ENCODE data around the gene SAT1.
A peak's percentile ranks its signal among the peaks of the same experiment; 100 is the strongest.

Gene SAT1

DNA sequence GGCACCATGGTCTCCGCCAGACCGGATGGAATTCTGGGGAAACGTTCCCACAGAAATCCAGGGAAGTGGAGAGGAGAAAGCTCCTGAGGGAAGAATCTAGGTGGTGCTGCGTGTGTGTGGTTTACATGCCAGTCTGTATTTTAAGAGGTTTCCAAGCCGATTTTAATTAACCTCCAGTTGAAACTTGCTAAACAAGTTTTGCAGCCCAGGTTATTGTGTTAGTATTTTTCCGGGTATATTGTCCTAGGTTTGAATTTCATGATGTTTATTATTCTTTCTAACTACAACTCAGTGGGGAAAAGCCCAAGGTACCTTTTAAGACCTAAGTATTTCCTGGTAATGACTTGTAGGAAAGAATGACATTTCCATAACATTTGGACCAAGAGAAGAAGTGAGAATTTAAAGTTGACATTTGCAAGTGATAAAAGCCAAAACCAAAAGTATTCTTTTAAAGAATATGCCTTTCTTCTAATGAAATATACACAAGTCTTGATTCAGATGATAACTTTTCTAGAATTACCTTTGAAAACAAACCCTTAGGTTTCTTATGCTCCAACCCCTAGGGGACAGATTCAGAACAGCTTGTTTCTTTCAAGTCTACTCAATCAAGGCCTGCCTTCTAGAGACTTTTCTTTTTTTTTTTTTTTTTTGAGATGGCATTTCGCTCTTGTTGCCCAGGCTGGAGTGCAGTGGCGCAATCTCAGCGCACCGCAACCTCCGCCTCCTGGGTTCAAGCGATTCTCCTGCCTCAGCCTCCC, 14.6 kb downstream of the SAT1 start:
- peak overlapping the region; percentile 92 for H3K27ac ChIP-seq
- TF ChIP-seq, protein P1, sequence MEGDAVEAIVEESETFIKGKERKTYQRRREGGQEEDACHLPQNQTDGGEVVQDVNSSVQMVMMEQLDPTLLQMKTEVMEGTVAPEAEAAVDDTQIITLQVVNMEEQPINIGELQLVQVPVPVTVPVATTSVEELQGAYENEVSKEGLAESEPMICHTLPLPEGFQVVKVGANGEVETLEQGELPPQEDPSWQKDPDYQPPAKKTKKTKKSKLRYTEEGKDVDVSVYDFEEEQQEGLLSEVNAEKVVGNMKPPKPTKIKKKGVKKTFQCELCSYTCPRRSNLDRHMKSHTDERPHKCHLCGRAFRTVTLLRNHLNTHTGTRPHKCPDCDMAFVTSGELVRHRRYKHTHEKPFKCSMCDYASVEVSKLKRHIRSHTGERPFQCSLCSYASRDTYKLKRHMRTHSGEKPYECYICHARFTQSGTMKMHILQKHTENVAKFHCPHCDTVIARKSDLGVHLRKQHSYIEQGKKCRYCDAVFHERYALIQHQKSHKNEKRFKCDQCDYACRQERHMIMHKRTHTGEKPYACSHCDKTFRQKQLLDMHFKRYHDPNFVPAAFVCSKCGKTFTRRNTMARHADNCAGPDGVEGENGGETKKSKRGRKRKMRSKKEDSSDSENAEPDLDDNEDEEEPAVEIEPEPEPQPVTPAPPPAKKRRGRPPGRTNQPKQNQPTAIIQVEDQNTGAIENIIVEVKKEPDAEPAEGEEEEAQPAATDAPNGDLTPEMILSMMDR (conservative IDR thresholded peaks at IDR 0.05) = no peak; the same call in 1 of the 2 replicates

DNA sequence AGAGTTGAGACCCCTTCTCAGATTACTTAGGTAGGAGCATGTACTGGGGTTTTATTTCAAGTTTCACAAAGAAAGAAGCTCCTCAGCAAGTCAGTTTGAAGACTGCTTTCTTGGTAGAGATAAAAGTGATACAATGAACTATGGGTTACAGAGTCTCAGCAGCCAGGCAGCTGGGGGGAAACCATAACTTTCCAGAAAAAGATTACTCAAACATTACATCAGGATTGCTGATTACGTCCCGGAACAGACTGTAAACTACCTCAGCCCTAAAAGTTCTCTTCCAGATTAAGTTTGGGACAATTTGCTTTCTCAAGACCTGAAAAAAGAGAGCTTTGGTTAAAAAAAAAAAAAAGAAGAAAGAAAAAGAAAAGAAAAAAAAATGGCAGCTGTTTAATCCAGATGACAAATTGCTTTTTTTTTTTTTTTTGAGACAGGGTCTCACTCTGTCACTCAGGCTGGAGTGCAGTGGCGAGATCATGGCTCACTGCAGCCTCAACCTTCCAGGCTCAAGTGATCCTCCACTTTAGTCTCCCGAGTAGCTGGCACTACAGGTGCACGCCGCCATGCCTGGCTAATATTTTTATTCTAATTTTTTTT, 16.6 kb downstream of the SAT1 start:
- TF ChIP-seq, protein P1 (conservative IDR thresholded peaks at IDR 0.05) = no peak
- TF ChIP-seq ZFX (IDR thresholded peaks at IDR 0.05) = no peak
- no peak overlapping the region; the same call in 1 of the 2 replicates for H3K27ac ChIP-seq

DNA sequence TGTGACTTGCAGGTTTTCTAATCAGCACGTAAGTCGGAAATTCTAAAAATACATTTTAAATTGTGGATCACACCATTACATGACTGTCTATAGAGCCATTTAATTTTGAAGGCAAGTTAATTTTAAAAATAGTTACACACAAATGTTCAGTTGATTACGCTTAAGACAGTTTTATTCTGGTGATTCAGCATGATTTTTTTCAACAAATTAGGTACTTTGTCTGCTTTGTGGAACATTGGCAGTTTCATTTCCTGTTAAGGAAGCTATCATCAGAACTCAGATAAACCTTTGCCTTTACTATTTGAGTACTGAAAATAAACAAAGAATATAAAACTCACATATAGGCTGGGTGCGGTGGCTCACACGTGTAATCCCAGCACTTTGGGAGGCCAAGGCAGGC, 19.5 kb downstream of the SAT1 start:
- no peak overlapping the region for H3K27ac ChIP-seq
- TF ChIP-seq, protein P1 (conservative IDR thresholded peaks at IDR 0.05) = no peak
- no peak for TF ChIP-seq ZFX (IDR thresholded peaks at IDR 0.05)

DNA sequence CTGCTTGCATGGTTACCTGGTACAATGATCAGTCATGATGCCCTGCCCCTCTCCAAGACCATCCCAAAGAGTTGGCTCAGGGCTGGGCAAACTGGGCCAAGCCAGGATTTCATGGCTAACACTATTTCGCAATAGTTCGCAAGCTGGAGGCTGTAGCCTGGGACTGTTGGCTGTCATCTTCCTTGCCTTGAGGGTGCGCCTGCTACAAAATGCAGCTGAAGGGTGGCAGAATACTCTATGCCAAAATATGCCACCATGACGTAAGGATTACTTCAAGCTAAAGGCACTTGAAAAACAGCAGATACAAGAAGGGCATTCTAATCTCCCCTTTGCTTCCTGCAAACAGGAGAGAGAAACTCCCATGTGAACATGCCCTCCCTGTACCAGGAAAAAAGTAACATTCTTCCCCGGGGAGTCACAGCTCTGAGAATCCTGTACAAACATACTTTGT, 21.0 kb downstream of the SAT1 start:
- no peak for TF ChIP-seq ZFX (IDR thresholded peaks at IDR 0.05)
- no peak overlapping the region for H3K27ac ChIP-seq

DNA sequence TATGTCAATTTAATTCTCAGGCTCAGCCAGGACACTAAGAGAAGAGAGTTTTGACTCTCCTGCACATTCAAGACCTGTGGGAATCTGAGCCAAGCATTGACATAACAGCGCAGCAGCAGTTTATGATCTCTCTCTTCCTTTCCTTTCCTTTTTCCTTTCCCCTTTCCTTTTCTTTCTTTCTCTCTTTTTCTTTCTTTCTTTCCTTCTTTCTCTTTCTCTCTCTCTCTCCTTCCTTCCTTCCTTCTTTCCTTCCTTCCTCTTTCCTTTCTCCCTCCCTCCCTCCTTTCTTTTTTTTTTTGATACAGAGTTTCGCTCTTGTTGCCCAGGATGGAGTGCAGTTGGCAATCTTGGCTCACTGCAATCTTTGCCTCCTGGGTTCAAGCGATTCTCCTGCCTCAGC, 21.6 kb downstream of the SAT1 start:
- no peak overlapping the region for H3K27ac ChIP-seq

DNA sequence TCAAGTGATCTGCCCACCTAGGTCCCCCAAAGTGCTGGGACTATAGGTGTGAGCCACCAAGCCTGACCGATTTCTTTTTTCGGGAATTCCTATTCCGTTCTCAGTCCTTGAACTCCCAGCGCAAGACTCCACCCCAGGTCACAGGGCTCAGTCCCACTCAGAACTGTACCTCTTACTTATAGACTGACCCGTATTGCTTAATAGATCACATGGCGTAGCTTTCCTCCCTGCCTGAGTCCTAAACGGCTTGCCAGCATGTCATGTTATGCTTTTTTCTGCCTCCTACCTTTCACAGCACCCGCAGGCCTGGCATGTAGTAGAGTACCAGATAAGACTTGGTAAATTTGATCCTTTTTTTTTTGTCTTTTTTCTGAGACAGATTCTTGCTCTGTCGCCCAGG, 22.4 kb downstream of the SAT1 start:
- no peak for TF ChIP-seq ZFX (IDR thresholded peaks at IDR 0.05)
- TF ChIP-seq, protein P1 (conservative IDR thresholded peaks at IDR 0.05) = no peak
- no peak overlapping the region for H3K27ac ChIP-seq

More for the DNA sequence above, 21.6 kb downstream of the SAT1 start:
- TF ChIP-seq, protein P1 (conservative IDR thresholded peaks at IDR 0.05) = no peak
- no peak for TF ChIP-seq ZFX (IDR thresholded peaks at IDR 0.05)

DNA sequence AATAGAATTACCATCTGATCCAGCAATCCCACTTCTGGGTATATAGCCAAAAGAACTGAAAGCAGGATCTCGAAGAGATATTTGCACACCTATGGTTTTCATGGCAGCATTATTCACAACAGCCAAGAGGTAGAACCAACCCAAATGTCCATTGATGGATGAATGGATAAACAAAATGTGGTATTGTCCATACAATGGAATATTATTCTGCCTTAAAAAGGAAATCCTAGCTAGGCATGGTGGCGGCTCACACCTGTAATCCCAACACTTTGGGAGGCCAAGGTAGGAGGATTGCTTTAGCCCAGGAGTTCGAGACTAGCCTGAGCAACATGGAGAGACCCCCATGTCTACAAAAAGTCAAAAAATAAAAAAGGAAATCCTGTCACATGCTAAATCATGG, 27.3 kb downstream of the SAT1 start:
- no peak for TF ChIP-seq ZFX (IDR thresholded peaks at IDR 0.05)
- TF ChIP-seq, protein P1 (conservative IDR thresholded peaks at IDR 0.05) = no peak
- H3K27ac ChIP-seq = no peak overlapping the region
